Occipital lobe (tissue), 2 donors: ENCODE results near the gene CRYGC. TPM values are rescaled to one million over a fixed set of nuclear protein-coding genes. Genes with fewer than 3 reads are reported as not detected.
"Not testable (repeated sequence)": the region's sequence is repeated elsewhere in the genome, so short reads cannot be mapped to it uniquely, and the experiment has no call there.

Source experiments
- DNase-seq: peaks from one replicate; lab custom pipeline; 2025; lab: John Stamatoyannopoulos, UW
- total RNA-seq: library from RNA; depleted of rRNA; stranded (reverse); fragments of >200 nt; gene quantifications from one replicate; pipeline ENCODE4 v1.2.3, GENCODE V29; 2014

CRYGC gene
- total RNA-seq, 1 donor from 2014 or later, result not detected

GRCh38 chr2:208138334-208138733, 8.7 kb upstream of the CRYGC start:
- DNase-seq, result not testable (repeated sequence)

- no peak for DNase-seq
These were observed 7.1 kb upstream of the CRYGC start for GRCh38 chr2:208136716-208137094.

GRCh38 chr2:208135794-208136715, 6.4 kb upstream of the CRYGC start:
- no peak for DNase-seq

GRCh38 chr2:208134928-208135586, 5.4 kb upstream of the CRYGC start:
- DNase-seq, result no peak

- no peak for DNase-seq
These were observed 1.1 kb upstream of the CRYGC start for GRCh38 chr2:208130712-208131110.

GRCh38 chr2:208128136-208128535, 1.5 kb downstream of the CRYGC start:
- DNase-seq, result no peak

- no peak for DNase-seq
These were observed 2.5 kb downstream of the CRYGC start for GRCh38 chr2:208127090-208127489.

GRCh38 chr2:208125251-208125650, 4.4 kb downstream of the CRYGC start:
- DNase-seq, result no peak

GRCh38 chr2:208124013-208124715, 5.5 kb downstream of the CRYGC start, which contains the start of gene CRYGD:
CRYGD (minus strand) TSS chr2:208124524; CDS start chr2:208124473, 51 bp downstream.
- peak; percentile 6 for DNase-seq

- DNase-seq, result no peak
These were observed 7.4 kb downstream of the CRYGC start for GRCh38 chr2:208122248-208122647.

- no peak for DNase-seq
These were observed 10.7 kb downstream of the CRYGC start for GRCh38 chr2:208118918-208119317.

- not testable (repeated sequence) for DNase-seq
These were observed 12.2 kb downstream of the CRYGC start for GRCh38 chr2:208117390-208117789.

GRCh38 chr2:208112969-208113368, 16.7 kb downstream of the CRYGC start:
- no peak for DNase-seq

GRCh38 chr2:208112273-208112745, 17.3 kb downstream of the CRYGC start:
- not testable (repeated sequence) for DNase-seq

- DNase-seq, result no peak
These were observed 26.0 kb downstream of the CRYGC start for GRCh38 chr2:208103616-208104015.

- DNase-seq, result no peak
These were observed 27.7 kb downstream of the CRYGC start for GRCh38 chr2:208101716-208102631.

GRCh38 chr2:208099682-208100470, 29.8 kb downstream of the CRYGC start:
- DNase-seq, result no peak

GRCh38 chr2:208098701-208099100, 30.9 kb downstream of the CRYGC start:
- not testable (repeated sequence) for DNase-seq

GRCh38 chr2:208098267-208098666, 31.4 kb downstream of the CRYGC start:
- no peak for DNase-seq

GRCh38 chr2:208097801-208098200, 31.8 kb downstream of the CRYGC start:
- no peak for DNase-seq
